GM12878 (cell line): ENCODE measurements around the gene TSPO2.

Experiments
- BHLHE40 ChIP-seq, 2 experiments: fragments of 450-650 bp in 1 of 2; IDR thresholded peaks; 2 replicates each; pipeline ENCODE4 v1.6.1; 2011 to 2017; ENCODE audit warnings: low read depth in 2 of 2, borderline replicate concordance in 1 of 2, improper control_type of control experiment in 1 of 2, low read length in 1 of 2, mild to moderate bottlenecking in 1 of 2
- BMI1 ChIP-seq: fragments of 450-650 bp; IDR thresholded peaks from 2 replicates; pipeline ENCODE4 v1.6.1; 2016; ENCODE audit warnings: mild to moderate bottlenecking, moderate library complexity, borderline replicate concordance
- CEBPB ChIP-seq, 2 experiments: fragments of 150-350 bp in 1 of 2; IDR thresholded peaks; 2 replicates each; pipeline ENCODE4 v1.6.1; 2012 to 2014; ENCODE audit warnings: low read depth in 2 of 2, low read length in 2 of 2, borderline replicate concordance in 1 of 2, inconsistent platforms in 1 of 2
- CHD1 ChIP-seq: IDR thresholded peaks from 2 replicates; pipeline ENCODE4 v1.6.1; 2012; ENCODE audit warnings: low read depth, low read length, improper control_type of control experiment
- JUNB ChIP-seq: IDR thresholded peaks from 2 replicates; pipeline ENCODE4 v1.6.1; 2016; ENCODE audit warnings: antibody characterized with exemption, mild to moderate bottlenecking
- NRF1 ChIP-seq: conservative IDR thresholded peaks from 2 replicates; pipeline ENCODE4 v1.6.1; 2011; ENCODE audit warnings: mild to moderate bottlenecking, low read depth, low read length, improper control_type of control experiment
- POLR2A ChIP-seq: IDR thresholded peaks from 2 replicates; pipeline ENCODE4 v1.6.1; 2011; ENCODE audit warnings: low read depth, mild to moderate bottlenecking, low read length
- TCF3 ChIP-seq: IDR thresholded peaks from 2 replicates; pipeline ENCODE4 v1.6.1; 2012; ENCODE audit warnings: low read depth, mild to moderate bottlenecking, low read length, borderline replicate concordance; ENCODE audit not compliant: insufficient read depth
- YY1 ChIP-seq: IDR thresholded peaks from 2 replicates; pipeline ENCODE4 v1.6.1; 2011; ENCODE audit warnings: low read depth, mild to moderate bottlenecking, low read length
- TF ChIP-seq, protein P1 (sequence below), 3 experiments: IDR thresholded peaks in 2 of 3; conservative IDR thresholded peaks in 1 of 3; 2 replicates each; pipeline ENCODE4 v1.5.1; 2011; ENCODE audit warnings: low read depth in 3 of 3, low read length in 3 of 3, mild to moderate bottlenecking in 3 of 3, control low read depth in 2 of 3, moderate library complexity in 2 of 3, inconsistent platforms in 1 of 3, mixed read lengths in 1 of 3; ENCODE audit not compliant: control insufficient read depth in 2 of 3, insufficient read depth in 1 of 3; ENCODE audit errors: extremely low read depth in 1 of 3

DNA sequence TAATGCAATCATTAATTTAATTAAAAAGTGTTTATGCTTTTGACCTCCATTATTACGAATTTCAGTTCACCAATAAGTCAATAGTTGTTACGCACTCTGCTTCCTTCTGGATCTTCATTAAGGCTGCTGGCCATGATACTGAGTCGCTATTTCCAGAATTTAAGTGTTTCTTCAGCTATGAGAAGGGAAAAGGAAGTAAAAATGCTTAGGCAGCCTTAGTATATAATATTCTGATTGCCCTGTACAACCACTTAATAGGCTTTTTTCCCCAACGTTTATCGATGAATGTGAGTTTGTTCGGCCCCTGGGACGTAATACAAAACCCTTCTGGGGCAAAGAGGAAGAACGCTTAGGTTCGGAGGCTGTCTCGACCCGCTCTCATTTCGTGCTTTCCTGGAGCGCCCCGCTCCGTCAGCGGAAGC is 29.2 kb downstream of the TSPO2 start:
- TF ChIP-seq, protein P1, sequence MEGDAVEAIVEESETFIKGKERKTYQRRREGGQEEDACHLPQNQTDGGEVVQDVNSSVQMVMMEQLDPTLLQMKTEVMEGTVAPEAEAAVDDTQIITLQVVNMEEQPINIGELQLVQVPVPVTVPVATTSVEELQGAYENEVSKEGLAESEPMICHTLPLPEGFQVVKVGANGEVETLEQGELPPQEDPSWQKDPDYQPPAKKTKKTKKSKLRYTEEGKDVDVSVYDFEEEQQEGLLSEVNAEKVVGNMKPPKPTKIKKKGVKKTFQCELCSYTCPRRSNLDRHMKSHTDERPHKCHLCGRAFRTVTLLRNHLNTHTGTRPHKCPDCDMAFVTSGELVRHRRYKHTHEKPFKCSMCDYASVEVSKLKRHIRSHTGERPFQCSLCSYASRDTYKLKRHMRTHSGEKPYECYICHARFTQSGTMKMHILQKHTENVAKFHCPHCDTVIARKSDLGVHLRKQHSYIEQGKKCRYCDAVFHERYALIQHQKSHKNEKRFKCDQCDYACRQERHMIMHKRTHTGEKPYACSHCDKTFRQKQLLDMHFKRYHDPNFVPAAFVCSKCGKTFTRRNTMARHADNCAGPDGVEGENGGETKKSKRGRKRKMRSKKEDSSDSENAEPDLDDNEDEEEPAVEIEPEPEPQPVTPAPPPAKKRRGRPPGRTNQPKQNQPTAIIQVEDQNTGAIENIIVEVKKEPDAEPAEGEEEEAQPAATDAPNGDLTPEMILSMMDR (IDR thresholded peaks at IDR 0.05 in 2 of 3, conservative IDR thresholded peaks at IDR 0.05 in 1 of 3; ENCODE audit: control insufficient read depth in 2 of 3, extremely low read depth in 1 of 3, insufficient read depth in 1 of 3, low read depth in 3 of 3, low read length in 3 of 3), result peak in 1 of 3 experiments; percentile 20; a peak in 1 of 6 replicates
- TF ChIP-seq NRF1 (no peak), BMI1 (no peak), JUNB (no peak), CEBPB (IDR thresholded peaks at IDR 0.05; ENCODE audit: borderline replicate concordance in 1 of 2, low read depth in 2 of 2, low read length in 2 of 2) (no peak), YY1 (no peak), TCF3 (no peak), POLR2A (no peak), BHLHE40 (IDR thresholded peaks at IDR 0.05; ENCODE audit: borderline replicate concordance in 1 of 2, low read depth in 2 of 2, low read length in 1 of 2) (no peak), CHD1 (no peak)
